ENCODE measurements around the gene TLCD2.

- TF ChIP-seq CTCF (IDR thresholded peaks at IDR 0.05) (no peak), POLR2A (IDR thresholded peaks at IDR 0.05) (no peak)
These were observed 16.8 kb downstream of the TLCD2 start for GRCh38 chr17:1693339-1693738.

Measured in ovary (tissue), 3 donors.